NT2/D1 (cell line): ENCODE measurements around the gene TRABD2B.

Source experiments
- DNase-seq: peaks from one replicate; pipeline ENCODE4 v3.0.0-alpha.2; 2011; ENCODE audit warnings: low read depth, low spot score
- H3K27me3 ChIP-seq: 2 replicates; pipeline ENCODE4 v1.6.0; 2011; ENCODE audit warnings: mild to moderate bottlenecking; ENCODE audit not compliant: insufficient read length, insufficient read depth
- H3K36me3 ChIP-seq: 2 replicates; pipeline ENCODE4 v1.6.1; 2011; ENCODE audit warnings: mild to moderate bottlenecking, low read length, mixed read lengths; ENCODE audit not compliant: insufficient read depth, insufficient read length
- H3K4me1 ChIP-seq: 2 replicates; pipeline ENCODE4 v1.5.1; 2011; ENCODE audit not compliant: insufficient read depth, insufficient read length
- H3K4me3 ChIP-seq: 2 replicates; pipeline ENCODE4 v1.5.1; 2011; ENCODE audit warnings: low read depth; ENCODE audit not compliant: insufficient read length
- H3K9ac ChIP-seq: 2 replicates; pipeline ENCODE4 v1.6.0; 2011; ENCODE audit warnings: low read depth; ENCODE audit not compliant: insufficient read length
- H3K9me3 ChIP-seq: 2 replicates; pipeline ENCODE4 v1.5.1; 2011; ENCODE audit warnings: mild to moderate bottlenecking, low read length; ENCODE audit not compliant: insufficient read depth
- SUZ12 ChIP-seq: IDR thresholded peaks from 2 replicates; pipeline ENCODE4 v1.6.1; 2011; ENCODE audit not compliant: insufficient read length, insufficient read depth; ENCODE audit errors: extremely low read depth
- YY1 ChIP-seq: IDR thresholded peaks from 2 replicates; pipeline ENCODE4 v1.6.1; 2011; ENCODE audit not compliant: insufficient read length, insufficient read depth
- ZNF274 ChIP-seq: IDR thresholded peaks from 2 replicates; pipeline ENCODE4 v1.6.1; 2011; ENCODE audit warnings: mild to moderate bottlenecking, low read depth, low read length

TRABD2B gene

GRCh38 chr1:47810964-47811682, 186.1 kb downstream of the TRABD2B start:
- DNase-seq = no peak

GRCh38 chr1:47809301-47810084, 187.7 kb downstream of the TRABD2B start:
- TF ChIP-seq YY1 (no peak), ZNF274 (no peak)
- no peaks in the 10 kb centered on the region for H3K27me3 ChIP-seq
- H3K36me3 ChIP-seq = no peaks in the 10 kb centered on the region
- no peaks in the 10 kb centered on the region for H3K9me3 ChIP-seq
- H3K4me3 ChIP-seq = no peak overlapping the region
- H3K9ac ChIP-seq = no peak overlapping the region
- H3K4me1 ChIP-seq = peaks cover 21% of the 10 kb centered on the region
- DNase-seq = no peak

More at GRCh38 chr1:47810964-47811682, 186.1 kb downstream of the TRABD2B start:
- no peaks in the 10 kb centered on the region for H3K27me3 ChIP-seq
- no peak overlapping the region for H3K9ac ChIP-seq
- peaks cover 32% of the 10 kb centered on the region for H3K4me1 ChIP-seq
- TF ChIP-seq SUZ12 = no peak
- no peak for TF ChIP-seq YY1
- TF ChIP-seq ZNF274 = no peak
- H3K9me3 ChIP-seq = no peaks in the 10 kb centered on the region
- H3K4me3 ChIP-seq = no peak overlapping the region
- H3K36me3 ChIP-seq = no peaks in the 10 kb centered on the region

GRCh38 chr1:47808612-47809011, 188.6 kb downstream of the TRABD2B start:
- Histone ChIP-seq H3K36me3 (no peaks in the 10 kb centered on the region), H3K27me3 (no peaks in the 10 kb centered on the region), H3K9ac (no peak overlapping the region), H3K4me1 (peaks cover 19% of the 10 kb centered on the region), H3K4me3 (no peak overlapping the region), H3K9me3 (no peaks in the 10 kb centered on the region)
- TF ChIP-seq YY1 (no peak), ZNF274 (no peak), SUZ12 (no peak)
- DNase-seq = no peak

GRCh38 chr1:47805921-47806361, 191.2 kb downstream of the TRABD2B start:
- Histone ChIP-seq H3K9me3 (no peaks in the 10 kb centered on the region), H3K36me3 (peaks cover 3% of the 10 kb centered on the region), H3K9ac (no peak overlapping the region), H3K4me1 (peaks cover 15% of the 10 kb centered on the region), H3K27me3 (no peaks in the 10 kb centered on the region), H3K4me3 (no peak overlapping the region)
- no peak for DNase-seq
- no peak for TF ChIP-seq ZNF274
- TF ChIP-seq YY1 = no peak
- no peak for TF ChIP-seq SUZ12

GRCh38 chr1:47805018-47805417, 192.2 kb downstream of the TRABD2B start:
- H3K9ac ChIP-seq = no peak overlapping the region
- H3K4me1 ChIP-seq = peaks cover 8% of the 10 kb centered on the region
- no peak for DNase-seq
- H3K9me3 ChIP-seq = no peaks in the 10 kb centered on the region; the same call in 1 of the 2 replicates
- TF ChIP-seq ZNF274 (no peak), SUZ12 (no peak), YY1 (no peak)
- peaks cover 12% of the 10 kb centered on the region for H3K36me3 ChIP-seq
- H3K4me3 ChIP-seq = no peak overlapping the region
- no peaks in the 10 kb centered on the region for H3K27me3 ChIP-seq

- Histone ChIP-seq H3K4me1 (peaks cover 8% of the 10 kb centered on the region), H3K9ac (no peak overlapping the region), H3K4me3 (no peak overlapping the region), H3K9me3 (no peaks in the 10 kb centered on the region; the same call in 1 of the 2 replicates), H3K36me3 (peaks cover 12% of the 10 kb centered on the region), H3K27me3 (no peaks in the 10 kb centered on the region)
- DNase-seq = no peak
- TF ChIP-seq SUZ12 (no peak), YY1 (no peak), ZNF274 (no peak)
Observed at GRCh38 chr1:47803815-47804501, 193.2 kb downstream of the TRABD2B start.

GRCh38 chr1:47797575-47797974, 199.6 kb downstream of the TRABD2B start:
- no peak overlapping the region for H3K4me3 ChIP-seq
- H3K27me3 ChIP-seq = no peaks in the 10 kb centered on the region
- H3K9me3 ChIP-seq = no peaks in the 10 kb centered on the region; the same call in 1 of the 2 replicates
- no peak overlapping the region for H3K9ac ChIP-seq
- DNase-seq = no peak
- peaks cover 12% of the 10 kb centered on the region for H3K36me3 ChIP-seq
- TF ChIP-seq ZNF274 (no peak), YY1 (no peak), SUZ12 (no peak)
- no peaks in the 10 kb centered on the region for H3K4me1 ChIP-seq
